UCSD-AML1 (cell line): ENCODE data around the gene SEMA7A.
"Not testable (repeated sequence)": the region's sequence is repeated elsewhere in the genome, so short reads cannot be mapped to it uniquely, and the experiment has no call there.

Experiments
- DNase-seq: peaks from one replicate; lab custom pipeline; 2025; ENCODE audit not compliant: unreplicated experiment; lab: John Stamatoyannopoulos, UW

Gene SEMA7A, protein sequence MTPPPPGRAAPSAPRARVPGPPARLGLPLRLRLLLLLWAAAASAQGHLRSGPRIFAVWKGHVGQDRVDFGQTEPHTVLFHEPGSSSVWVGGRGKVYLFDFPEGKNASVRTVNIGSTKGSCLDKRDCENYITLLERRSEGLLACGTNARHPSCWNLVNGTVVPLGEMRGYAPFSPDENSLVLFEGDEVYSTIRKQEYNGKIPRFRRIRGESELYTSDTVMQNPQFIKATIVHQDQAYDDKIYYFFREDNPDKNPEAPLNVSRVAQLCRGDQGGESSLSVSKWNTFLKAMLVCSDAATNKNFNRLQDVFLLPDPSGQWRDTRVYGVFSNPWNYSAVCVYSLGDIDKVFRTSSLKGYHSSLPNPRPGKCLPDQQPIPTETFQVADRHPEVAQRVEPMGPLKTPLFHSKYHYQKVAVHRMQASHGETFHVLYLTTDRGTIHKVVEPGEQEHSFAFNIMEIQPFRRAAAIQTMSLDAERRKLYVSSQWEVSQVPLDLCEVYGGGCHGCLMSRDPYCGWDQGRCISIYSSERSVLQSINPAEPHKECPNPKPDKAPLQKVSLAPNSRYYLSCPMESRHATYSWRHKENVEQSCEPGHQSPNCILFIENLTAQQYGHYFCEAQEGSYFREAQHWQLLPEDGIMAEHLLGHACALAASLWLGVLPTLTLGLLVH

DNA sequence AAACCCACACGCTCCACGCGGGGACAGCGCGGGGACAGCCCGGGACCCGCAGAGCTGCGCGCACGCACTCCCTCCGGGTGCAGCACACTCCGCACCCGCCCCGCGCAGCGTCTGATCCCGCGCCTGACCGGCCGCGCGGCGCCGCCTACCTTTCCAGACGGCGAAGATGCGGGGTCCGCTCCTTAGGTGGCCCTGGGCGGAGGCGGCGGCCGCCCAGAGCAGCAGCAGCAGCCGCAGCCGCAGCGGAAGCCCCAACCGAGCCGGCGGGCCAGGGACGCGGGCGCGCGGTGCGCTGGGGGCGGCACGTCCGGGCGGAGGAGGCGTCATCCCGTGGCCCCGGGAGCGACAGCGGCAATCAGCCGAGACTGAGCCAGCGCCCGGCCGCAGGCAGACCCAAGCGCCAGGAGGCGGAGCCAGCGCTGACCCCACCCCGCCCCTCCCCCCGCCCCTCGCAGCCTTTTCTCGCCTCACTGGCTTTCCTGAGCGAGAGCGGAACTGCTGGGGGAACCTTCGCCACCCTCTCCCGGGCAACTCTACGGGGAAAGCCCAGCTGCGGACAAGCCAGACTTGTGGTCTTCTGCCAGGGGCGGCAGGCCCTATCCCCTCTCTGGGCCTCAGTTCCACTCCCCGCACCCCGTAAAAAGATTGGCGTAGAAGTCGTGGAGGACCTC lies at the start of gene SEMA7A:
TSS of gene SEMA7A (minus strand) at position 367 of the 671 bp plus-strand sequence. CDS start at position 327, 40 bp downstream.
- DNase-seq = peak; percentile 92

DNA sequence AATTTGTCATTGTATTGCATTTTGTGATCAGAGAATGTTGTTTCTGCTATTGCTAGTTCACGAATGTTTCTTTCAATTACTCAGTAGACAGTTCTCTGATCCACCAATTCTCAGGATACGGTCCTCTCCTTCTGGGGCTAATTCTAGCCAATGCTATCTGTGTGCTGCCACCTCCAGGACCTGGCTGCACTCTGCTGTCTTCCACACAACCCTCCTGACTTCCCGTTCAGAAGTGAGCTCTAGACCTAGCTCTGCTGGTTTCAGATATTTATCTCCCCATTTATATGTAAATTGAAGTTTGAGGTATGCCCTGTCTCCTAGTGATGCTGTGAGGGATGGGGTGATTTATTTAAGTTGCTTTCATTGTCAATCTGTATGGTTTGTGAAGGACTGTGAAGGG lies 48.9 kb upstream of the SEMA7A start:
- DNase-seq = no peak

DNA sequence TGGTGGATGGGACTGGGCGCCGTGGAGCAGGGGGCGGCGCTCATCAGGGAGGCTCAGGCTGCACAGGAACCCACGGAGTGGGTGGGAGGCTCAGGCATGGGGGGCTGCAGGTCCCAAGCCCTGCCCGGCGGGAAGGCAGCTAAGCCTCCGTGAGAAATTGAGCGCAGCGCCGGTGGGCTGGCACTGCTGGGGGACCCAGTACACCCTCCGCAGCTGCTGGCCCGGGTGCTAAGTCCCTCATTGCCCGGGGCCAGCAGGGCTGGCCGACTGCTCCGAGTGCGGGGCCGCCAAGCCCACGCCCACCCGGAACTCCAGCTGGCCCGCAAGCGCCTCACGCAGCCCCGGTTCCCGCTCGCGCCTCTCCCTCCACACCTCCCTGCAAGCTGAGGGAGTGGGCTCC lies 46.6 kb upstream of the SEMA7A start:
- DNase-seq = not testable (repeated sequence)

DNA sequence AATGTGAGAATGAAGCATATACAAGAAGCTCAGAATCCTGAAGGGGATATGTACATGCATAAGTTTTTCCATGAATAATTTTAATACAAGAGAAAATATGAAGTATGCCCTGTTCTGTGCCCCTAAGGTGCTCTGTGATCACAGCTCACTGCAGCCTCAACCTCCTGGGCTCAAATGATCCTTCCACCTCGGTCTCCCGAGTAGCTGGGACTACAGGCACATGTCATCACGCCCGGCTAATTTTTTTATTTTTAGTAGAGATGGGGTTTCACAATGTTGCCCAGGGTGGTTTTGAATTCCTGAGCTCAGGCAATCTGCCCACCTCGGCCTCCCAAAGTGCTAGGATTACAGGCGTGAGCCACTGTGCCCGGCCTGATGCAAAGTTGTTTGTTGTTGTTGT lies 37.9 kb upstream of the SEMA7A start:
- not testable (repeated sequence) for DNase-seq

DNA sequence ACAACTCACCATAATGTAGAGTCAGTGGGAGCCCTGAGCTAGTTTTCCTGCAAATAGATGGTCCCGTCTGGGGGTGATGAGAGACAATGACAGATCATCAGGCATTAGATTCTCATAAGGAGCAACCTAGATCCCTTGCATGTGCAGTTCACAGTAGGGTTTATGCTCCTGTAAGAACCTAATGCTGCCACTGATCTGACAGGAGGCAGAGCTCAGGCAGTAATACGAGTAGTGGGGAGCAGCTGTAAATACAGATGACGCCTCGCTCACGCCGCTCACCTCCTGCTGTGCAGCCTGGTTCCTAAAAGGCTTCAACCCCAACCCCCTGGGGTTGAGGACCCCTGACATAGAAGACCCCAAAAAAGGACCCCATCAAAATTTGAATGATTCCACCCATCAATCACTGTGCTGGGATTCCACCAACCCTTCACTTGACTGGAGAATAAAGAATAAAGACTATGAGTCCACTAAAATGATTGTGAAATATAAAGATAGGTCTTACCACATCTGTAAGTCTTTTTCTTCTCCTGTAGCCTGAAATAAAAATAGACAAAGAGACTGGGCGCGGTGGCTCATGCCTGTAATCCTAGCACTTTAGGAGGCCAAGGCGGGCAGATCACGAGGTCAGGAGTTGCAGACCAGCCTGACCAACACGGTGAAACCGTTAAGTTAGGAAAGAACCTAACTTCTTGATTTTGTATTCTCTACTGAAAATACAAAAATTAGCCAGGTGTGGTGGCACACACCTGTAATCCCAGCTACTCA lies 37.1 kb upstream of the SEMA7A start:
- no peak for DNase-seq

DNA sequence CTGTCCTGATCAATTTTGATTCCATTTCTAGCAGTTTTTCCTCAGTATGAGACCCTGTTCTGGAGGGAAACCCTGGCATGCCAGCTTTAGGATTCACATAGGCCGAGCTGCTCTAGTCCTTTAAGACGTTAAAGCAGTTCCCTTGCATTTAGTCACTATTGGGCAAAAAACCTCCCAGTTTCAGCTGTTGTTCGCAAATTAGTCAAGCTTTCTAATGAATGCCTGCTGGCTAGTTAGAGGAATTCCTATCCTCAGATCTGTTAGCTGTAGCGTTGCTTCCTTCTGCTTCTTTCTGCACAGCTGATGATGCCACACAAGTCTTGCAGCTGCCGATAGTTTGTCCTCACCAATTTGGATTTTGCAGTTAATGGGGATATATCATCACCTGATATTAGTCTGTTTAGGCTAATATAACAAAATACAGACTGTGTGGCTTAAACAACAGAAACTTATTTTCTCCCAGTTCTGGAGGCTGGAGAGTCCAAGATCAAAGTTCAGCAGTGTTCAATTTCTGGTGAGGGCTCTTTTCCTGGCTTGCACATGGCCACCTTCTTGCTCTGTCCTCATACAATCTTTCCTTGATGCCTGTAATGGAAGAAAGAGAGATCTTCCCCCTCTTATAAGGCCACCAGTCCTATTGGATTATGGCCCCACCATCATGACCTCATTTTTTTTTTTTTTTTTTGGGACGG lies 34.7 kb upstream of the SEMA7A start:
- DNase-seq = no peak

DNA sequence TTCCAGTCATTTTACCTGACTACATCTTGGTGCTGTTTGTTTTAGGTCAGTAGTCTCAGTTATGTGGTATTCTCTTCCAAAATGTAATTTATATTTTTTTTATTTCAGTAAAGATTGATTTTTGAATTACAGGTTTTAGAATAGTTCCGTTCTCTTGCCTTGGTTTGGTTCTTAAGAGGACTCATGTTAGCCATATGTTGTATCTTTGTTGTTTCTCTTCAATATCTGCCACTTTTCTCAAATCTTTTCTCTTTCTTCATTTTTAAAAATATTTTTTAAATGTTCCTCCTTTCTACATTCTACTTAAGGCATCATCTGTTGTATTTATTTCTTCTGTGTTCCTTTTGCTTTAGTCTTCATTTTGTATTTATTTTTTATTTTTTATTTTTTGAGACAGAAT lies 32.8 kb upstream of the SEMA7A start:
- no peak for DNase-seq

DNA sequence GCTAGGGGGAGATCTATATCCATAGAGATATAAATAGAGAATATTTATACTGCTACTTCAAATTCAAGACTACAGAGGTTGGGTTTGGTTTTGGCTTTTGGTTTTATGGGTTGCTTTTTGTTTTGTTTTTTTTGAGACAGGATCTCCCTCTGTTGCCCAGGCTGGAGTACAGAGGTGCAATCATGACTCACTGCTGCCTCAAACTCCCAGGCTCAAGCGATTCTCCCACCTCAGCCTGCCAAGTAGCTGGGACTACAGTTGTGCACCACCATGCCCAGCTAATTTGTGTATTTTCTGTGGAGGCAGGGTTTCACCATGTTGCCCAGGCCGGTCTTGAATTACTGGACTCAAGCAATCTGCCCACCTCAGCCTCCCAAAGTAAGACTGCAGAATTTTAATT lies 31.1 kb upstream of the SEMA7A start:
- no peak for DNase-seq

DNA sequence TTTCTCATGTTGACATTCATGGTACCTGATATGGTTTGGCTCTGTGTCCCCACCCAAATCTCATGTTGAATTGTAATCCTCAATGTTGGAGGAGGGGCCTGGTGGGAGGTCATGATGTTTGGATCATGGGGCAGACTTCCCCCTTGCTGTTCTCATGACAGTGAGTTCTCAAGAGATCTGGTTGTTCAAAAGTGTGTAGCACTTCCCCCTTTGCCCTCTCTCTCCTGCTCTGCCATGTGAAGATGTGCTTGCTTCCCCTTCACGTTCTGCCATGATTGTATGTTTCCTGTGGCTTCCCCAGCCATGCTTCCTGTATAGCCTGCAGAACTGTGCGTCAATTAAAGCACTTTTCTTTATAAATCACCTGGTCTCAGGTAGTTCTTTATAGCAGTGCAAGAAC lies 30.5 kb upstream of the SEMA7A start:
- DNase-seq = no peak

DNA sequence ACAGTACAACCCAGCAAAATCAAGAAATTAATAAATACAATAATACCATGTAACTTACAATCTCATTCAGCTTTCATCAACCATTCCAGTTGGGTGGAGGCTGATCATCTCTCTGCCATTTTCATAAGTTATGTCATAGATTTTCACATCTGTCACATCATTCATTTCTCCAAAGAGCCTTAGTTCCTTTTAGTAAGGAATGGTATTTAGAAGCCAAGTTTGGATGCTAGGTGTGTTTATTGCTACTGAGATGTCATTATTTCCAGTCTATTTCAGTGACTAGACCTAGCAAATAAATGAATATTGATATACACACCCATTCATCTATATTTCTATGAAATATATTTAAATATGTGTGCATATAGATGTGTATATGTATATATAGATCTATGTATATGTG lies 29.9 kb upstream of the SEMA7A start:
- no peak for DNase-seq

DNA sequence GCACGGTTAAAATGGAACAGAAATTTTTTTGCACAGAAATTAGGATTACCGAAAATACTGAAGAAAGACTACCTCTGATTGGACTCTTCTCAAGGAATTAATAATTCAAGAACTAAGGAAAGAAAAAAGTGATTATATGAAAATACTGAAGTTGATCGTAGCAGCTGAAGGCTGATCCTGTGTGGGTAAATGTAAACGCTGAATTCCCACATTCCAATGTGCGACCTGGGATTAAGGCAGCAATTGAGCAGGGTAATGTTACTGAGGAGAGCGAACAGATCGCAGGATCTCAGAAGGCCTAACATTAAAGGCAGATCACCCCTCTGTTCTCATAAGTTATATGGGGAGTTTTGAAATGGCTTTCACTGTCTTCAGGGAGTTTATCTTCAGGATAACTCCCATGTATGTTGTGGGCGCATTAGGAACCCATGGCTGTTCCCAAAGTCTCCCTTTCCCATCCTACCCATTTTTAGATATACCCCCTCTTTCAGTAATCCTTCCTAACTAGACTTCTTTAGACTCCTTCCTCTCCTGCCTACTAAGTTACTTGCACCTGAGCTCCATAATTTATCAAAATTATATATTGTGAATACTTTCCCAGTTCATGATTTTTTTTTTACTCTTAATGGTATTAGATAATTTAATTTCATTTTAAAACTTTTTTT lies 28.2 kb upstream of the SEMA7A start:
- no peak for DNase-seq

DNA sequence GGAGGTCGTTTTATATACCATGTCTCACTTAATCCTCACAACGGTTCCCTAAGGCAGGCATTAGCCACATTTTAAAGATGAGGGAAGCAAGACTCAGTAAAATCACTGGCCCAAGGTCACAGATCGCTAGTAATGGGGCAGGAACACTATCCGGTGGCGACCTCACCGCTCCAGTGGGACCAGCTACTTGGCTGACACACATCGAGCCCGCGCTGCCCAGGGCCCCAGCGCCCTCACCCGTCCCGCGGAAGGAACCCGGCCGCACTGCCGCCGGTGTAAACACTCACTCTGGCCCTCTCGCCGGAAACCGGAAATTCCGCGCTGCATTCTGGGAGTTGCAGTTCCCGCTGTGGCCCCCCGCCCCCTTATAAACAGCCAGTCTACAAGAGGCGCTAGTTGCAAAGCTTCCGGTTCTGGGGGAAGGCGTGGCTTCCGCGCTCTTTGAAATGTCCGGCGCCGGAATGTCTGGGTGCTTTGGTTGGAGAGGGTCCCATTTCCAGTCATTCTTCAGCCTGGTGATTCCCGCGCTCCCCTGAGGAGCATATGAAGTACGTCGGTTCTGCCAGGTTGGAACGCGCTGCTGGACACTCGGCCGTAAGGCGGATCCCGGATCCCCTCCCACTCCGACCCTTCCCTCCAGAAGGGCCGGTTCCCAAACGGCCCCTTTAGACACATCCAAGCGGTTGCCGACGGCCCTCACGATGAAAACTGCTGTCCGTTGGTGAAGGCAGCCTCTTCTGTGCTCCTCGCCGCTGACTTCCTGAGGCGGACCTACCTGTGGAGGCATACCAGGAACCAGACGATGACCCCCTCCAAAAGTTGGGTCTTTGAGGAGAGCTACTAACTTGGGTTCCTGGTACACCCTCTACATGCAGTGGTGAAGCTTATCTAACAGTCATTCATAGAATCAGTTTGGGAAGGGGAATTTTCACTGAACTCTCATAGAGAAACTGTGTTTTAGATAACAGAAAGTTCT lies 27.4 kb upstream of the SEMA7A start, which contains the start of gene UBL7:
TSS of gene UBL7 (minus strand) at position 290 of the 976 bp plus-strand sequence. CDS start 2,293 bp downstream, outside the sequence.
- peak; percentile 98 for DNase-seq

DNA sequence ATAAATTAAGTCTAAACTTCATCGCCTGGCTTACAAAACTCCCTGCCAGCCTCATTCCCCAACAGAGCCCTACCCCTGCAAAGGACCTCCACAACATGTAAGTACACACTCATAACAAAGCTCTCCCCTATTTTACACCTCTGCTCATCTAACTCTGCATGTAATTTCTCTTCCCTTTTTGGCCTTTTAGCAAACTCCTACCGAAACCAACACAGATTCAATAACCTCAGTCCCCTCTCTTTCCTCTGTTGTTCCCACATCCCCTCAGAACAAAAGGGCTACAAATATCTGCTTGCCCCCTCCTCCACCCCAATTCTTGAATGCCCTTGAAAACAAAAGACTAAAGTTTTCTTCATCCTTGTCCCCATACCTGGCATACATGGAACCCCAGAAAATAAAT lies 26.5 kb upstream of the SEMA7A start:
- no peak for DNase-seq

DNA sequence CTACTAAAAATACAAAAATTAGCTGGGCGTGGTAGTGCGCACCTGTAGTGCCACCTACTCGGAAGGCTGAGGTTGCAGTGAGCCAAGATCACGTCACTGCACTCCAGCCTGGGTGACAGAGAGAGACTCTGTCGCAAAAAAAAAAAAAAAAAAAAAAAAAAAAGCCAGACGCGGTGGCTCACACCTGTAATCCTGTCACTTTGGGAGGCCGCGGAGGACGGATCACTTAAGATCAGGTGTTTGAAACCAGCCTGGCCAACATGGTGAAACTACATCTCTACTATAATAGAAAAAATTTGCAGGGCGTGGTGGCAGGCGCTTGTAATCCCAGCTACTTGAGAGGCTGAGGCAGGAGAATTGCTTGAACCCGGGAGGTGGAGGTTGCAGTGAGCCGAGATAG lies 26.0 kb upstream of the SEMA7A start:
- DNase-seq = not testable (repeated sequence)

DNA sequence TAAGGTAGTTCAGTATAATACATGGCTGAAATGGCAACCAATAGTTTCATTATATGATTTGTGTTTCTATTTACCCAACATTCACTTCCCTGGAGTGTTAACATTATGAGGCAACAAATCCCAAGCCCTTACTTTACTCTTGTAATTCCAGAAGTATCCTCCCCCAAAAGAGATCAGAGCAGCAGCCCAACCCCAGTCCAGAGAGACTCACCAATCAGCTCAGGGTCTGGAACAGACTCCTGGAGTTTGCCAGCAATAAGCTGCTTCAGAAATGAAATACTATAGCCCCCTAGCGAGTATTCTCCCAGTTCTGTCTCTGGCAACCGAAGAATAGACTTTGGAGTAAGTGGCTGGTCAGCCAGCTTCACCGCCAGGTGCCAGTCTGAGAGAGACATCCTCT lies 24.7 kb upstream of the SEMA7A start:
- DNase-seq = no peak

DNA sequence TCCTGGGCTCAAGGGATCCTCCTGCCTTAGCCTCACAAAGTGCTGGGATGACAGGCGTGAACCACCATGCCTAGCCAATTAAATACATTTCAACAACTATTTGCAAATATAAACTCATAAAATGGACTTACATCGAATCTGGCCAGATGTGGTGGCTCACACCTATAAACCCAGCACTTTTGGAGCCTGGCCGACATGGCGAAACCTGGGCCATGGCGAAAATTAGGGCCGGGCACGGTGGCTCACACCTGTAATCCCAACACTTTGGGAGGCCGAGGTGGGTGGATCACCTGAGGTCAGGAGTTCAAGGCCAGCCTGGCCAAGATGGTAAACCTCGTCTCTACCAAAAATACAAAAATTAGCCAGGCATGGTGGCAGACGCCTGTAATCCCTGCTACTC lies 23.3 kb upstream of the SEMA7A start:
- not testable (repeated sequence) for DNase-seq

DNA sequence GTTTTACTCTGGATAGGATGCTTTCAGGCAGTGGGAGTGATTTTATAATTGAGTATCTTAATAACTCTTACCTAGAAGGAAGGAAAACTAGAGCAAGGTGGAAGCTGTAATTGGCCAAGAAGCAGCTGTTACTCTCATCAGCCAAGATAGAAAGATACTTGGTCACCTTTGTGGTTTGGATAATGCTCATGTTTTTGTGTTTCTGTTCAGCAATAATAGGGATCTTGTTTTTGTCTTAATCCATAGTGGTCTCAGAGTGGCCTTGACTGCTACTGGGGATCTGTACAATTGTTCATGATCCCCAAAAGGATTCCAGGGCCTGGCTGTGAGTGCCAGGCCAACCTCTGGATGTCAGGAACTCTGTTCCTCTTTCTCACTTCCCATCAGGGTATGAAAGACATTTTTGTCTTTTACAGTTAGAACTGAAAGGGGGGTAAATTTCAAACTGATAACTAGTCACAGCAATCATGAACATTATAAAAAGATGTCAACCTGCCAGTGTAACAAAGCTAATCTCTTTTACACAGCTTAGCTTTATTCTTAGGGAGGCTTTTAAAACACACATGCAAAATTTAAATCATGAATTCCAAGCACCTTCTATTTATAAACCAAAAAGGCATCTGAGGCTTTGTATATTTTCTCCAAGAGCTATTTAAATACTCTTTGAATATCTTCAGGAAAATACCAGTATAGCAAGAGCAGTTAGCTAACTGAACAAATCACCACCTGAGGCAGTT lies 21.2 kb upstream of the SEMA7A start:
- DNase-seq = no peak
